SK-N-MC (cell line): ENCODE data around the gene MFN2.

Experiments
- EZH2 ChIP-seq: fragments of 200-600 bp; sonication (generic); IDR thresholded peaks from one replicate; pipeline ENCODE4 v1.6.1; 2017; ENCODE audit warnings: antibody characterized with exemption
- FOXP2 ChIP-seq: optimal IDR thresholded peaks from 2 replicates; pipeline ENCODE3; 2011; ENCODE audit warnings: mild to moderate bottlenecking, moderate library complexity; ENCODE audit not compliant: insufficient read depth; ENCODE audit errors: extremely low read length, control extremely low read depth
- POLR2AphosphoS5 ChIP-seq: IDR thresholded peaks from 2 replicates; pipeline ENCODE4 v1.6.1; 2012; ENCODE audit warnings: mild to moderate bottlenecking, low read depth, low read length, borderline replicate concordance

DNA sequence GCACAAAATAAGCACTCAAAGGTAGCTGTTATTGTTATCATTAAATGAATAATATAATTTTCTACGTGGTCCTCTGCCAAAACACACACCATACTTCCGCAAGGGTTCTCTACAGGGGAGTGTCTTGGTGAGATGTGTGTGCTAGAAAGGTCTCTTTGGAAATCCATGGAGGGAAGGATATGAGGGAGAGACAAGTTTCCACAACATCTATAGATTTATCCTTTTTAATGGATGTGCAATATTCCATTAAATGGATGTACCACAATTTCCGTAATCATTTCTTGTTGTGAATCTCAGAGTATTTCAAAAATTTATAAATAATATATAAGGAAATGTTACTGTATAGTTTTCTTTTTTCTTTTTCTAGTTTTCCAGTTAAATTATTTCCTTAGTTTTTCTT, 80.3 kb downstream of the MFN2 start:
- TF ChIP-seq EZH2 (no peak), POLR2AphosphoS5 (no peak), FOXP2 (no peak)
